Stimulated activated CD8-positive, alpha-beta memory T cell treated with anti-CD3 and anti-CD28 coated beads, Interleukin-2, amount 100 ng/mL, for 48 hours (primary cell): ENCODE data around the gene SUPT5H.
"Not testable (repeated sequence)": the region's sequence is repeated elsewhere in the genome, so short reads cannot be mapped to it uniquely, and the experiment has no call there.

ENCODE experiments used
- DNase-seq, 2 donors: peaks; one replicate each; pipeline ENCODE4 v3.0.0-alpha.2; 2020; ENCODE audit warnings: low read depth in 2 of 2

The SUPT5H gene

DNA sequence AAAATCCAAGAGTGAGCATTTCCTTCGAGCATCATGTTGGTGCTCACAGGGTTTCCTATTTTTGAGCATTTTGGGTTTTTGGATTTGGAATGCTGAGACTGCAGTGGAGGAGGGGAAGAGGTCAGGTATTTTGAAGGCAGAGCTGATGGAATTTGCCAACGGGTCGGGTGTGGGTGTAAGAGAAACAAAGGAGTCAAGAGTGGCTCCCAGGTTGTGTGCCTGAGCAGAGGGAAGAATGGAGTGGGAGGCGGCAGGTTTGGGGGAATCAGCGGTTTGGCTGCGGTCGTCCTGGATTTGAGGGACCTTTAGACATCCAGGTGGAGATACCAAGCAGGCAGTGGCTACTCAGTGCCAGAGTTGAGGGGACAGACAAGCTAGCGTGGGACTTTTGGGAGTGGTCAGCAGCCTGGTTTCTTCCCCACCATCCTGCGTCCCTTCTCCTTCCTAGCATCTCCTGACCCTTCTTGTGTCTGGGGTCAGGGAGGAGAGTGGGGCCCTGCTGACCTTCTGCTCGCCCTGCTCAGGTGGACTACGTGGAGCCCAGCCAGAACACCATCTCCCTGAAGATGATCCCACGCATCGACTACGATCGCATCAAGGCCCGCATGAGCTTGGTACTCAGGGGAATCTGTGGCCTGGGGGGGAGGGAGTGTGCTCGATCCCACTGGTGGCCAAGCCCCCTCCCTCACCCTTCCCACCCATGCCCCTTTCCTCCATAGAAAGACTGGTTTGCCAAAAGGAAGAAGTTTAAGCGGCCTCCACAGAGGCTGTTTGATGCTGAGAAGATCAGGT lies 20.8 kb downstream of the SUPT5H start:
- no peak for DNase-seq

DNA sequence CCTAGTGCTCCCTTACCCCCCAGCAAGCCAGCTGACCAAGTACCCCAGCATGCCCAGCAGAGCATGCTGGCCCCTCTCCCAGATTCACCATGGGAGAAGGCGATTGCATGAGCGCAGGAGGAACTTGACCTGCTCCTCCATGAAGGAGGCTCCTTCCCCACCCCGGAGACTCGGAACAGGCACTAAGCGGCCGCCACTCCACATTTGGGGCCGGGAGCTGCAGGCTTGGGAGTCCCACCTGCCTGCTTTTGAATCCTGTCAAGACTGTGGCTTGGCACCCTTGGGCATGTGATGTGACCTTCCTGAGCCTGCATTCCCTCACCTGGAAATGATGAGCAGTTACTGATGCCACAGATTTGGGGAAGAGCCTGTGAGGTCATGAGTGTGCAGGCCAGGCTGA lies 22.6 kb downstream of the SUPT5H start:
- no peak for DNase-seq

DNA sequence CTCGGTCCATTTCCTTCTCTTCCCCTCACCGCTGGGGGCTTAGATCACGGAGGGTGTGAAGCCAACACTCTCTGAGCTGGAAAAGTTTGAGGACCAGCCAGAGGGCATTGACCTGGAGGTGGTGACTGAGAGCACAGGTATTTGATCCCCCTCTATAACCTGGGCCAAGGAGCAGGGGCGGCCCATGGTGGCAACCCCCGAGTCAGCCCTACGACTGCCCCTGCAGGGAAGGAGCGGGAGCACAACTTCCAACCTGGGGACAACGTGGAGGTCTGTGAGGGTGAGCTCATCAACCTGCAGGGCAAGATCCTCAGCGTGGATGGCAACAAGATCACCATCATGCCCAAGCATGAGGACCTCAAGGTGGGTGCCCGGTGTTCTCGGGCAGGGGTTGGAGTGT lies 23.7 kb downstream of the SUPT5H start:
- DNase-seq = no peak

DNA sequence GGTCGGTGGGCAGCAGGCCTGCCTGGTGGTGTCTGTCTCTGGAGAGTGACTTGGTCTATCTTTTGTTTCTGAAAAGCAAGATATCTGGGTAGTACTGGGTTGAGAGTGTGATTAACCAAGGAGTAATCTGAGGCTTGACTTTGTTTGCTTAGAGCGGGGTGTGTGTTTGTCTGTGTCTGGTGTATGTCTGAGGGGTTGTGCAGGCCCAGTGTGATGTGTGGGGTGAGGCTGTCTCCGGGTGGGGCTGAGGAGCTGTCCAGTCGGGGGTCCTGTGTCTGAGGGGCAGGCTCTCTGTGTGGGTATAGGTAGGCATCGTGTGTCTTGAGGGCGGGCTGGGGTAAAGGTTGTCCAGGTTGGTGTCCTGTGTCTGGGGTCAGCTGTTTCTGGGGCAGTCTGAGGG lies 24.2 kb downstream of the SUPT5H start:
- DNase-seq = no peak

DNA sequence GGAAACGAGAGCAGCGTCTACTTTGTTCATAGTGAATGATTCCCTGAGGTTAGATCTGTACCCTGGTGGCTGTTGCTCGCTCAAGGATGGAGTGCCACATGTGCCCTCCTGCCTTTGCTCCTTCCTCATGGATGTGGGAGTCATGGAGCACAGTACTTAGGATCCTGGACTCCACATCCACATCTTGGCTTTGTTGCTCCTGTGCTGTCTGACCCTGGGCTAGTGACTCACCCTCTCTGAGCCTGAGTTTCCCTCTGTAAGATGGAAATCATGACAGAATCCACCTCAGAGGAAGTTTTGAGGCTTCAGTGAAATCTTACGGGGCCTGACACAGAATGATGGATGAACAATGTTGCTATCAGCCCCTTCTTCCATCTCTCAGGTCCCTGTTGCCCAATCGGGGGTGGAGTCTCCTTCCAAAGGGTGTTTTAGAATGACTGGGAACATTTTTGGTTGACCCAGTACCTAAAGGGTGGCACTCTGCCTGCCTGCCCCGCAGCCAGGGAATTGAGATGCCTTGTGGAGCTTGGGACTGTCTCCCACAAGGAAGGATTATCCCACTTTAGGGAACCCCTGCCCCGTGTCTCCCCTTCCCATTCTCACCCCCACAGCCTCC lies 25.4 kb downstream of the SUPT5H start:
- DNase-seq = no peak

DNA sequence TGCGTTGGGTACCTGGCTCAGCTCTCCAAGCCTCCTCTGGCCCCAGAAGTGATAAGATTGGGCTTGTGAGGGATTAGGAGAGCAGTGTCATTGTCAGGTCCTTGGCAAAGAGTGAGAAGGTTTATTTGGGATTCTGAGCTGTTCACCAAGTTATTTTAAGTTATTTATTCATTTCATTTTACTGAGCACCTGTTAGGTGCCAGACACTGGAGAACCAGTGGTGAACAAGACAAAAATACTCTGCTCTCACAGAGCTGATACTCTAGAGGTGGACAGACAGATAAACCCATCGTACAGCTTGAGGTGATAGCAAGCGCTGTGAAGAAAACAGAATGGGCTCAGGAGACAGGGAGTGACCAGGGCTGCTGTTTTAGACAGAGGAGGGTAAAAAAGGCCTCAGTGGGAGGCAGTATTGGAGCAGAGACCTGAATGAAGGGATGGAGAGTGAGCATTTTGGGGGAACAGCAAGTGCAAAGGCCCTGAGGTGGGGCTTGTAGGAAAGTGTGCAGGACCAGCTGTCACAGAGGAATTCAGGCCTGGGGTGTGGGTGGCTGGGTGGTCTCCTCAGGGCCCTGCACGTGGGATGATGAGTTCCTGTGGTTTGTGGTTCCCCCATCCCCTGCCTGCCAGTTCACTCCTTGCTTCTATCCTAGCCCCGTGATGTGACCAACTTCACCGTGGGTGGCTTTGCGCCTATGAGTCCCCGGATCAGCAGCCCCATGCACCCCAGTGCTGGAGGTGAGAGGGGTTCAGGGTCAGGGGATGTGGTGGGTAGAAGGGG lies 26.6 kb downstream of the SUPT5H start:
- DNase-seq = no peak

DNA sequence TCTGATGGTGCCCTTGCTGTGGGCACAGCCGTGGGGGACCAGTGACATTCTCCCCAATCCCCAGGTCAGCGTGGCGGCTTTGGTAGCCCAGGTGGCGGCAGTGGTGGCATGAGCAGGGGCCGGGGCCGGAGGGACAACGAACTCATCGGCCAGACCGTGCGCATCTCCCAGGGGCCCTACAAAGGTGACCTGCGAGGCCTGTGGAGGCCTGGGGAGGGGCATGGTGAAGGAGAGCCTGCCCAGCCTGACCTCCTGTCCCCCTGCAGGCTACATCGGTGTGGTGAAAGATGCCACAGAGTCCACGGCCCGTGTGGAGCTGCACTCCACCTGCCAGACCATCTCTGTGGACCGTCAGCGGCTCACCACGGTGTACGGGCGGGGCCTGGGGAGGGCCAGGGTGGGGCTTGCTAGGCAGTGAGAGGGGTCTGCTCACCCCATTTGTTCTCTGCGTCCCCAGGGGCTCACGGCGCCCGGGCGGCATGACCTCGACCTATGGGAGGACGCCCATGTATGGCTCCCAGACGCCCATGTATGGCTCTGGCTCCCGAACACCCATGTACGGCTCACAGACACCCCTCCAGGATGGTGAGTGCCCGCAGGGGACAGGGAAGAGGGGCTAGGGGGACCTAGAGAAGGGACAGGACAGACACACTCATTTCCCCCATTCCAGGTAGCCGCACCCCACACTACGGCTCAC lies 27.5 kb downstream of the SUPT5H start:
- DNase-seq = no peak

DNA sequence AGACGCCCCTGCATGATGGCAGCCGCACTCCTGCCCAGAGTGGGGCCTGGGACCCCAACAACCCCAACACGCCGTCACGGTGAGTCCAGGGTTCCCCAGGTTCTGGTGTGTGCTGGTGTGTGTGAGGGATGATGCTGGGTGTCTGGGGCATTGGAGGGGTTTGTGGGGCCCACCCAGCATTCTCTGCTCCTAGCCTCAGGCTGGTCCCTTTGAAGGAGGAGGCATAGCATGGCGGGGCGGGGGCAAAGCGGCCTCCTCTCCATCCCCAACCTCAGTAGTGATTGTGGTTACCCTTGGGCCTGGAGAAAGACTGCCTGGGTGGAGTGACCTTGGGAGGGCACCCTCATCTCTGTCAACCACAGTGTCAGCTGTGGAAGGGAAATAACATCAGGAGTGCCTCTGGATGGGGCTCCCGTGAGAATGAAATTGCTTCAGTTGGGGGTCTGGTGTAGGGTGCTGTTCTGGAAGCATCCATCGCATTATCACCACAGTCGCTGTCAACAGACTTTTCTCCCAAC lies 28.1 kb downstream of the SUPT5H start:
- DNase-seq = no peak

DNA sequence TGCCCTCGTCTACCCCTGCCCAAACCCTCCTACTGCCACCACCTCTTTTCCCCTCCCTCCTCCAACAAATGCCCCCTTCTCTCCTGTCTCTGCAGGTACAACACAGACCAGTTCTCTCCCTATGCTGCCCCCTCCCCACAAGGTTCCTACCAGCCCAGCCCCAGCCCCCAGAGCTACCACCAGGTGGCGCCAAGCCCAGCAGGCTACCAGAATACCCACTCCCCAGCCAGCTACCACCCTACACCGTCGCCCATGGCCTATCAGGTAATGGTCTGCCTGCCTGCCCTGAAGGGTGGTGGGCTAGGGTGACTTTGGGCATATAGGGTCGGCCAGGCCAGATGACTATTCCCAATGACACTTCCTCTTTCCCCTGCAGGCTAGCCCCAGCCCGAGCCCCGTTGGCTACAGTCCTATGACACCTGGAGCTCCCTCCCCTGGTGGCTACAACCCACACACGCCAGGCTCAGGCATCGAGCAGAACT lies 28.8 kb downstream of the SUPT5H start:
- DNase-seq = peak; percentile 47 to 58

DNA sequence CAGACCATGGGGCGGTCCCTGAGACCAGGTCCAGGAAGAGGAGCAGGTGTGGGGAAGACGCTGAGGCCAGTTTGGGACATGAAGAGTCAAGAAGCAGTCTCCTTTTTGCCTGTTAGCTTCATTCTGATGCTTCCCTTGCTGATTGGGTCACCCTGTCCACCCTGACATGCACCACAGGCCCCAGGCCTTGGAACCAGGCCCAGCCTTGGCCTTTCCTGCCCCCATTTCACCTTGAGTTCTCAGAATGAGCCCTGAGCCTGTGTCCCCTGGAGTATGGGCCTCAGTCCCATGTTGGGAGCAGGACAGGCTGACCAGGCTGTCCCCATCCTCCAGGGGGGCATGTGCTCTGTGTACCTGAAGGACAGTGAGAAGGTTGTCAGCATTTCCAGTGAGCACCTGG lies 30.4 kb downstream of the SUPT5H start:
- no peak for DNase-seq

DNA sequence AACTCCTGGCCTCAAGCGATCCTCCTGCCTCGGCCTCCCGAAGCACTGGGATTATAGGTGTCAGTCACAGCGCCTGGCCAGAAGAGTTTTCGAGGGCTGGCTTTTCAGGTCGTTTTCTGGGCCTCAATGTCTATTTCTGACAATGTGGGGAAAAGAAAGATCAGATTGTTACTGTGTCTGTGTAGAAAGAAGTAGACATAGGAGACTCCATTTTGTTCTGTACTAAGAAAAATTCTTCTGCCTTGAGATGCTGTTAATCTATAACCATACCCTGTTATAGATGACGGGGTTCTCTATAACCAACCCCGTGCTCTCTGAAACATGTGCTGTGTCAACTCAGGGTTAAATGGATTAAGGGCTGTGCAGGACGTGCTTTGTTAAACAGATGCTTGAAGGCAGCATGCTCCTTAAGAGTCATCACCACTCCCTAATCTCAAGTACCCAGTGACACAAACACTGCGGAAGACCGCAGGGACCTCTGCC lies 34.0 kb downstream of the SUPT5H start:
- DNase-seq = not testable (repeated sequence)

DNA sequence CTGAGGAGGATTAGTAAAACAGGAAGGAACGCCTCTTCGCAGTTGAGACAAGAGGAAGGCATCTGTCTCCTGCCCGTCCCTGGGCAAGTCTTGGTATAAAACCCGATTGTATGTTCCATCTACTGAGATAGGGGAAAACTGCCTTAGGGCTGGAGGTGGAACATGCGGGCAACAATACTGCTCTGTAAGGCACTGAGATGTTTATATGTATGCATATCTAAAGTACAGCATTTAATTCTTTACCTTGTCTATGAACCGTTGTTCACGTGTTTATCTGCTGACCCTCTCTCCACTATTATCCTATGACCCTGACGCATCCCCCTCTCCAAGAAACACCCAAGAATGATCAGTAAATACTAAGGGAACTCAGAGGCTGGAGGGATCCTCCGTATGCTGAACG lies 34.5 kb downstream of the SUPT5H start:
- DNase-seq = no peak

DNA sequence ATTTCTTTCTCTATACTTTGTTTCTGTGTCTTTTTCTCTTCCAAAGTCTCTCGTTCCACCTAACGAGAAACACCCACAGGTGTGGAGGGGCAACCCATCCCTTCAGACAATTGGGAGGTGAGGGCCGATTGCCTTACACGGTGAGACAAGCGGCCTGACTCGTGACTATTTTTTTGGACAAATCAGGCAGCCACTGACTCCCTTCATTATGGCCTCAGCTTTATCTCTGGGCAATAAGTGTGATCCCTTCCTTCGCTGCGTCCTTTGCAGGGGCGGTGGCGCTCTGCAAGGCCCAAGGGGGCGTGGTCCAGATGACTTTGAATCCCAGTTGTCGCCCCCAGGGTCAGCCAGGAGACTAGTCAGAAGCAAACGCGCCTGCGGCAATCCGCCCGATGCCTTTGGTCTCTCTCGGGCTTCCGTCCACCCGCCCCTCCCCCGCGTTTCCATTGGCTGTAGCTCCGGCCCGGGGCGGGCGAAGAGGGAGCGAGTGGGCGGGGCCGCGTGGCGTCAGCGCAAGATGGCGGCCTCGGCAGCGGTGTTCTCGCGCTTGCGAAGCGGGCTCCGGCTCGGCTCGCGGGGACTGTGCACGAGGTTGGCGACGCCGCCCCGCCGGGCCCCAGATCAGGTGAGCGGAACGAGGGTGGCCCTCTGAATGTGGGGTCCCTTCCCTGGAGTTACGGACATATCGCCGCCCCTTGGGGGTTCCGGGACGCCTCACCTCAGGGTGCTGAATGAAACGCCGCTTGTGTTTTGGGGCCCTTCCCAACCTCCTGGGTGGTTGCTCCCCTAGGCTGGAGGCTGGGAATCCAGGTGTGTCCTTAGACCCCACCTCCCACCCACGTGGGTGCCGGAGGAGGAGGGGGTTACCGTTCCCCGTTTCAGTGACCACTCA lies 35.2 kb downstream of the SUPT5H start, which contains the start of gene TIMM50:
TIMM50 (plus strand) TSS at position 502 of the 892 bp plus-strand sequence; CDS start at position 518, 16 bp downstream.
- peak; percentile 98 to 99 for DNase-seq

DNA sequence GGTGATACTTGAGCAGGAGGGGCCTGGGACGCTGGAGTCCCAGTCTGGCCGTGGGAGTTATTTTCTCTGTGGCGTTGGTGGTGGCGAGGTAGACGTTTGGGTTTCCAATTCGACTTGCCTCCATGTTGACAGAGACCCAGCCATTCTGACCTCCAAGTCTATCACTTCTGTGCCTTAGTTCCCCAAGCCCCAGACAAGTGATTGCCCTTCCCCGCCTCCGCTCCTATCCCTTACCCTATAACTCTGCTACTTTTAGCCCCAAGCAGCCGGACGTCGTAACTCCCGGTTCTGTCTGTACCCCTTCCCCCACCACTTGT lies 35.8 kb downstream of the SUPT5H start:
- DNase-seq = no peak

DNA sequence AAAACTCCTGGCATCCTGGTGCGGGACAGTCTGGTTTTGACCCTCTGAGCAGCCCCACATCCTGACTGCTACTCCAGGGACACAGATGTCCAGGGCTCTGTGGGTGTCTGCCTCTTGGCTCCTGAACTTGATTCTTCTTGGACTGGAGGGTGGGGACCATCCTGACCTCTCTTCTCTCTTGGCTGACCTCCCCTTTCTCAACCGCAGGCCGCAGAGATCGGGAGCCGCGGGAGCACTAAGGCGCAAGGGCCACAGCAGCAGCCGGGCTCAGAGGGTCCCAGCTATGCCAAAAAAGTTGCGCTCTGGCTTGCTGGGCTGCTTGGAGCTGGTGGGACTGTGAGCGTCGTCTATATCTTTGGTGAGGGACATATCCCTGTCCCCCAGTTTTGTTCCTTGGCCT lies 36.3 kb downstream of the SUPT5H start:
- DNase-seq = no peak

DNA sequence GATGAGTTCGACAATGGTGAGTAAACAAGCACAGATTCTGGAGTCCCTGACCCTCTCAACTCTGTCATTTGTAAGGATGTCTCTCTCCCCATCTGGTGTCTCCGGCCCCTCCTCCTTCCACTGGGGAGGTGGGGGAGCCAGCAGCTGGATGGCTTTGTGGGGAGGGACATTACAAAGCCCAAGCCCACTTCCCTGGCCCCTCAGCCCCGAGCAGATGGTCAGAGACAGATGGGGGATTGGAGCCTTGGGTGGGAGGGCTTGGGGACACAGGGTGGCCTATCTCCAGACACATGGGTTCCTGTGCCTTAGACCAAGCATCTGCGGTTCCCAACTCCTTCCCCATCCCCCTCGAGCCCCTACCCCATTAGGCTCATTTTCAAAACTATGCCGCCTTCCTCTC lies 37.8 kb downstream of the SUPT5H start:
- DNase-seq = no peak

DNA sequence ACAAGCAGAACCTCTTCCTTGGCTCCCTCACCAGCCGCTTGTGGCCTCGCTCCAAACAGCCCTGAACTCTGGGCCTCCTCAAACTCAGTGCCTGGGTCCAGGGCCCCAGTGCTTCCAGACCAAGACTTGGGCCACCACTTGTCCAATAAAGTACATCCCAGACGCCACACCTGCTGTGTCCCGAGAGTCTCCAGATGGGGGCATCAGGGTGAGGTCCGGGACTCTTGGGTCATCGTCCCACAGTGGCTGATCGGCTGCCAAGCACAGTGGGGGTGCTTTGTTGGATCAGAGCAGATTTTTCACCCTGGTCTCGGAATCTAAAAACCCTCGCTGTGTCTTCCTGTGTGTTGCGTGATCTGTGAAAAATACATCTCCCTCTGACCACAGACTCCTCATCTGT lies 44.4 kb downstream of the SUPT5H start:
- DNase-seq = no peak

DNA sequence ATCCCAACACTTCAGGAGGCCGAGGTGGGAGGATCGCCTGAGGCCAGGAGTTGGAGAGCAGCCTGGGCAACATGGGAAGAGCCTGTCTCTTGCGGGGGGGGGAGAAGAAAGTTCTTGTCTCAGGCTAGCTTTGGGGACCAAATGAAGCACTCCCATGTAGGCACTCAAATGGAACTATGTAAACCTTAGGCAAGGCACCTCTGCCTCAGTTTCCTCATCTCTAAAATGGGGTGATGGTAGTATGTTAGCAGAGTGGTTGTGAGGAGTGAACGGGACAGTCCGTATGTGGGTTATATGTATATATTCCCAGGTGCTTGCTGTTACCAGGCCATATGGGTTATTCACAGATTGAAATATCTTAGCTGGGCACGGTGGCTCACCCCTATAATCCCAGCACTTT lies 46.8 kb downstream of the SUPT5H start:
- no peak for DNase-seq

DNA sequence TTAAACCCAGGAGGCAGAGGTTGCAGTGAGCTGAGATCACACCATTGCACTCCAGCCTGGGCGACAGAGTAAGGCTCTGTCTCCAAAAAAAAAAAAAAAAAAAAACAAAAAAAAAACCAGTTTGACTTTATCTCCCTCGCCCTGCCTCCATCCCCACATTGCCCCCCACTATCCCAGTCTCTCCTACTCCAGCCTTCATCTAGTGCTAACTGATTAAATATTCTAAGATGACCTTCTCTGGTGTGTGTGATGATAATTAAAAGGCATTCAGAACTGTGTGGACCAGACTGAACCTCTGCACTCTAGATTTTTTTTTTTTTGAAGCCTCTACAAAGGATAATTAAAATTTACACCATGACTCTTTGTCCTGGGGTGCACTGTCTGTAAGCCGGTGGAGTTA lies 47.4 kb downstream of the SUPT5H start:
- no peak for DNase-seq

DNA sequence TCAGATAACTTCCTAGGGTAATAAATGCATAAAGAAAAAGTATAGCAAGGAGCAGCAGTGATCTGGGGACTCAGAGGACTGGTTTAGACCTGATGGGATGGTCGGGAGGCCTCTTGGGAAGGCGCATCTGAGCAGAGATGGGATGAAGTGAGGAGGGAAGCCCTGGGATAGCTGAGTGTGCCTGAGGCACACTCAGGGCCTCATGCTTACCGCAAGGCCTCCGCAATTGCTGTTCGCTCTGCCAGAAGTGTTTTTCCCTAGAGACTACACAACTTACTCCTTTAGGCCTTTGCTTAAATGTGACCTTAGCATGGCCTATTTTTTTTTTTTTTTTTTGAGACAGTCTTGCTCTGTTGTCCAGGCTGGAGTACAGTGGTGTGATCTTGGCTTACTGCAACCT lies 49.3 kb downstream of the SUPT5H start:
- DNase-seq = no peak

DNA sequence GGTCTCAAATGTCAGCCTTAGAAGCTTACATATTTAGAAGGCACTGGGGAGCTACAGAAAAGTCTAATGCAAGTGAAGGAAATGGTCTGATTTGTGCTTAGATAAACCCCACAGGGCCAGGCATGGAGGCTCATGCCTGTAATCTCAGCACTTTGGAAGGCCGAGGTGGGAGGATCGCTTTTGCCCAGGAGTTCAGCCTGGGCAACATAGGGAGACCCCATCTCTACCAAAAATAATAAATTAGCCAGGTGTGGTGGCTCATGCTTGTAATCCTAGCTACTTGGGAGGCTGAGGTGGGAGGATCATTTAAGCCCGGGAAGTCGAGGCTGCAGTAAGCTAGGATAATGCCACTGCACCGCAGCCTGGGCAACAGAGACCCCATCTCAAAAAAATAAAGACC lies 50.7 kb downstream of the SUPT5H start:
- no peak for DNase-seq
